HUES48 (cell line): ENCODE results near the gene PCED1B.

Experiments used
- H3K27ac ChIP-seq: one replicate; pipeline ENCODE4 v1.7.0; 2013; ENCODE audit warnings: low read depth, low read length, inconsistent platforms
- H3K27me3 ChIP-seq: 2 replicates; pipeline ENCODE4 v1.6.1; 2013; ENCODE audit warnings: mild to moderate bottlenecking, low read length; ENCODE audit not compliant: control insufficient read depth, insufficient read depth
- H3K36me3 ChIP-seq: 2 replicates; pipeline ENCODE4 v1.6.1; 2013; ENCODE audit warnings: low read length; ENCODE audit not compliant: control insufficient read depth, insufficient read depth
- H3K4me1 ChIP-seq: 2 replicates; pipeline ENCODE4 v1.6.1; 2013; ENCODE audit warnings: mild to moderate bottlenecking, low read length; ENCODE audit not compliant: control insufficient read depth, insufficient read depth
- H3K4me3 ChIP-seq: 2 replicates; pipeline ENCODE4 v1.5.1; 2013; ENCODE audit warnings: mild to moderate bottlenecking, low read depth, low read length
- H3K9ac ChIP-seq: 2 replicates; pipeline ENCODE4 v1.6.1; 2013; ENCODE audit warnings: mild to moderate bottlenecking, low read depth, low read length, moderate library complexity
- H3K9me3 ChIP-seq: 2 replicates; pipeline ENCODE4 v1.6.1; 2013; ENCODE audit warnings: low read length; ENCODE audit not compliant: control insufficient read depth, insufficient read depth

Gene PCED1B

GRCh38 chr12:47078733-47079467, 521 bp upstream of the PCED1B start:
- peaks cover 15% of the 10 kb centered on the region for H3K4me1 ChIP-seq

GRCh38 chr12:47079981-47080724, 732 bp downstream of the PCED1B start:
- Histone ChIP-seq H3K9ac (peak overlapping the region; percentile 22), H3K27ac (peak overlapping the region; percentile 44), H3K9me3 (no peaks in the 10 kb centered on the region), H3K27me3 (peaks cover 30% of the 10 kb centered on the region), H3K4me3 (peak overlapping the region; percentile 87), H3K36me3 (no peaks in the 10 kb centered on the region), H3K4me1 (peaks cover 23% of the 10 kb centered on the region)

More at GRCh38 chr12:47078733-47079467, 521 bp upstream of the PCED1B start:
- no peak overlapping the region for H3K27ac ChIP-seq
- H3K9ac ChIP-seq: no peak overlapping the region
- peak overlapping the region; percentile 87 for H3K4me3 ChIP-seq
- H3K9me3 ChIP-seq: no peaks in the 10 kb centered on the region
- H3K36me3 ChIP-seq: no peaks in the 10 kb centered on the region
- peaks cover 30% of the 10 kb centered on the region for H3K27me3 ChIP-seq

GRCh38 chr12:47080725-47081502, 1.5 kb downstream of the PCED1B start:
- H3K4me1 ChIP-seq: peaks cover 31% of the 10 kb centered on the region
- peak overlapping the region; percentile 87 for H3K4me3 ChIP-seq
- H3K27me3 ChIP-seq: peaks cover 30% of the 10 kb centered on the region
- no peak overlapping the region for H3K9ac ChIP-seq
- no peaks in the 10 kb centered on the region for H3K9me3 ChIP-seq
- H3K27ac ChIP-seq: no peak overlapping the region
- no peaks in the 10 kb centered on the region for H3K36me3 ChIP-seq

- H3K9me3 ChIP-seq: no peaks in the 10 kb centered on the region
- H3K9ac ChIP-seq: no peak overlapping the region
- no peaks in the 10 kb centered on the region for H3K36me3 ChIP-seq
- peaks cover 30% of the 10 kb centered on the region for H3K27me3 ChIP-seq
- H3K27ac ChIP-seq: no peak overlapping the region
- H3K4me1 ChIP-seq: peaks cover 38% of the 10 kb centered on the region
- H3K4me3 ChIP-seq: no peak overlapping the region
These were observed 2.9 kb downstream of the PCED1B start for GRCh38 chr12:47082283-47082682.

GRCh38 chr12:47082796-47083621, 3.6 kb downstream of the PCED1B start:
- Histone ChIP-seq H3K4me3 (no peak overlapping the region), H3K36me3 (no peaks in the 10 kb centered on the region), H3K9ac (no peak overlapping the region), H3K27me3 (peaks cover 24% of the 10 kb centered on the region), H3K4me1 (peaks cover 38% of the 10 kb centered on the region), H3K27ac (no peak overlapping the region), H3K9me3 (no peaks in the 10 kb centered on the region)

GRCh38 chr12:47084172-47084571, 4.8 kb downstream of the PCED1B start:
- Histone ChIP-seq H3K27ac (no peak overlapping the region), H3K4me1 (peaks cover 38% of the 10 kb centered on the region)

GRCh38 chr12:47085815-47086252, 6.4 kb downstream of the PCED1B start:
- Histone ChIP-seq H3K27me3 (peaks cover 5% of the 10 kb centered on the region), H3K27ac (peak overlapping the region; percentile 78), H3K4me1 (peaks cover 37% of the 10 kb centered on the region), H3K9ac (no peak overlapping the region), H3K4me3 (no peak overlapping the region), H3K36me3 (no peaks in the 10 kb centered on the region), H3K9me3 (no peaks in the 10 kb centered on the region)

More at GRCh38 chr12:47084172-47084571, 4.8 kb downstream of the PCED1B start:
- Histone ChIP-seq H3K27me3 (peaks cover 12% of the 10 kb centered on the region), H3K9me3 (no peaks in the 10 kb centered on the region), H3K4me3 (no peak overlapping the region), H3K36me3 (no peaks in the 10 kb centered on the region), H3K9ac (no peak overlapping the region)

GRCh38 chr12:47087088-47087688, 7.8 kb downstream of the PCED1B start:
- H3K27me3 ChIP-seq: no peaks in the 10 kb centered on the region
- no peaks in the 10 kb centered on the region for H3K36me3 ChIP-seq
- H3K4me3 ChIP-seq: no peak overlapping the region
- no peaks in the 10 kb centered on the region for H3K9me3 ChIP-seq
- peaks cover 32% of the 10 kb centered on the region for H3K4me1 ChIP-seq
- H3K9ac ChIP-seq: no peak overlapping the region
- no peak overlapping the region for H3K27ac ChIP-seq

GRCh38 chr12:47088021-47088944, 8.9 kb downstream of the PCED1B start:
- H3K9me3 ChIP-seq: no peaks in the 10 kb centered on the region
- H3K27ac ChIP-seq: no peak overlapping the region
- peaks cover 29% of the 10 kb centered on the region for H3K4me1 ChIP-seq
- no peak overlapping the region for H3K9ac ChIP-seq
- no peaks in the 10 kb centered on the region for H3K36me3 ChIP-seq
- H3K27me3 ChIP-seq: no peaks in the 10 kb centered on the region
- H3K4me3 ChIP-seq: no peak overlapping the region
